NOMO-1 (cell line): Measurements from ENCODE around the gene PCDHGC3.

ENCODE experiments used
- DNase-seq, 2 experiments: peaks; one replicate each; lab custom pipeline; 2025; ENCODE audit not compliant: unreplicated experiment in 2 of 2; lab: John Stamatoyannopoulos, UW

PCDHGC3 gene

GRCh38 chr5:141519605-141520565 is 44.1 kb downstream of the PCDHGC3 start:
- DNase-seq: peak in 1 of 2 experiments; percentile 40

DNA sequence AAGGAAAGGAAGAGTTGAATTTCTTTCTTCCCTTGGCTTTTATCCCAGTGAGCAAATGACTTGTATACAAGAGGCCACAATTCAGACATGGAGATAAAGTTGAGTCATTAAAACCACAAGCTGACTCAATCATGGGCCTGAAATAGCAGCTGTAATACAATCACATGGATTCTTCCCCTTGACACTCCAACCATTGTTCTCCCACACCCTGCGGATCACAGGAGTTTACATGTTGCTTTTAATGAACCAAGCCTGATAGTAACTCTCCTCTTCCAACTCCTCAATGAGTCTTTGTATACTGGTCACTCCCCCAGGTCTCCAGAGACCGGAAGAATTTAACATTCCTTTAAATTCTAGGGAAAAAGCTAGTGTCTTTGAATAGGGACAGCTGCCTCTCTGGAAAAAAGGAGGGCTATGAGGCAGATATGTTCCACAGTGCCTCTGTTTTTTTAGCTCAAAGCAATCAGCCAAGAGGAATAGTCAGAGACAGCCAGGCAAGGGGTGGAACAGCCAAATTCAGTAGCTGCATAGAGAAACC is 45.5 kb downstream of the PCDHGC3 start:
- DNase-seq: peak; percentile 29 to 87

GRCh38 chr5:141522301-141522700 is 46.5 kb downstream of the PCDHGC3 start:
- DNase-seq: no peak

DNA sequence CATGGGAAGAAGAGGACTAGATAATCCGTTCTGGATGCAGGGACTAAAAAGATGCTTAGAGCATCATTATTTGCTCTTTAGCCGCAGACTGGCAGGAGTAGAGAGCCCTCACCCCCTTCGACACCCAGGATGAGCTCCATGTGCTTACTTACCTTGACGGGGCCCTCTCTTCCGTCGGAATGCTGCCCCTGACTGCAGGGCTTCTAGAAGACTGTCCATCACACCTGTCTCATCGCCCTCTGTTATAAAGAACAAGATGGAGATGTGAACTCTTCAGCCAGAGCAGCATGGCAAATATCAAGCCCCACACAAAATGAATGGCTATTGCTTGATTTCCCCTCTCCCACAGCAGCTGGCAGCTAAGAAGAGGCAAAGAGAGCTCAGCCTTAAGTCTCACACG is 48.2 kb downstream of the PCDHGC3 start:
- DNase-seq: no peak

GRCh38 chr5:141524604-141525597 is 49.1 kb downstream of the PCDHGC3 start:
- DNase-seq: peak; percentile 34 to 35

DNA sequence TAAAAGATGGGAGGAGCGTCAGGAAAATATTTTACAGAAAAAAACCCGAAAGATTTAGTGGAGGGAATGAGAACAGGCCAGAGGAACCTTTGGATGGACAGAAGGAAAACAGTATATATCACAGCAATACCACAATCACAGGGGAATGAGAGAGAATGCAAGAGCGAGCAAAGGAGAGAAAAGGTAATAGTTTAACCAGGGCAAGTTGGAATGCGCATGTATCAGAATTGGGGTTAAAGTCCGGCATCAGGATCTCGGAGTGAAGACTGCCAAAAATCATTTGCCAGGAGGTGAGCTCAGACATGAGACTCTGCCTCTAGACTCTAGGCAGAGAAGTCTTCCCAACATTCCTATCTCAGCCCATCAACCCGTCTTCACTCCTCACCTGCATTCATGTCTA is 49.9 kb downstream of the PCDHGC3 start:
- no peak for DNase-seq

DNA sequence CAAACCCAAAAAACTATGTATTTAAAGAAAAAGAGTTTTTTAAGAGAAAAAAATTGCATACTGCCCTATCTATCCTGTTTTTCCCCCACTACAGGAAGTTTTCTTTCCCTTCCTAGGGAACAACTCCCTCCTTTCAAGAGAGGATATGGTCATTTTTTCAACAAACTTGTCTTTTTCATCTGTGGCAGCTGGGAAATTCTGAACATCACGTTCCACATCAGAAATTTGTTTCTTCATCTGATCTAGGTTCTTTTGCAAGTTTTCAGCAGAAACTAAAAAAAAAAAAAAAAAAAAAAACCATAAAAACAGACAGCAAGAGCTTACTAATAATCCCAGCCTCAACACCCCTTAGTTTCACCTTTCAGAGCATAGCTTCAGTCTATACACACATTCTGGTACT is 51.7 kb downstream of the PCDHGC3 start:
- DNase-seq: no peak
